ENCODE measurements around the gene WBP2.

WBP2 gene

GRCh38 chr17:75810216-75810615, 44.9 kb downstream of the WBP2 start:
- no peak overlapping the region for H3K27ac ChIP-seq
- H3K4me1 ChIP-seq (ENCODE audit: low read depth, poor library complexity, severe bottlenecking), result no peaks in the 10 kb centered on the region
- no peaks in the 10 kb centered on the region for H3K79me2 ChIP-seq (ENCODE audit: insufficient read depth, low read depth)
- H4K20me1 ChIP-seq (ENCODE audit: insufficient read depth), result no peaks in the 10 kb centered on the region
- no peak overlapping the region for H3K4me2 ChIP-seq
- no peaks in the 10 kb centered on the region for H3K27me3 ChIP-seq (ENCODE audit: insufficient read depth, low read depth)
- no peaks in the 10 kb centered on the region for H3K36me3 ChIP-seq (ENCODE audit: insufficient read depth)
- H3K4me3 ChIP-seq (IDR thresholded peaks at IDR 0.05; ENCODE audit: insufficient read depth, low read depth, low read length), result no peak overlapping the region
- TF ChIP-seq CTCF (conservative IDR thresholded peaks at IDR 0.05; ENCODE audit: low read depth, low read length), result no peak
- no peak overlapping the region for H3K9ac ChIP-seq
- H2AFZ ChIP-seq (ENCODE audit: low read depth), result no peak overlapping the region

GRCh38 chr17:75809631-75810111, 45.5 kb downstream of the WBP2 start:
- Histone ChIP-seq H3K36me3 (ENCODE audit: insufficient read depth) (no peaks in the 10 kb centered on the region), H3K4me1 (ENCODE audit: low read depth, poor library complexity, severe bottlenecking) (no peaks in the 10 kb centered on the region), H2AFZ (ENCODE audit: low read depth) (no peak overlapping the region), H3K27ac (no peak overlapping the region), H4K20me1 (ENCODE audit: insufficient read depth) (no peaks in the 10 kb centered on the region), H3K4me2 (no peak overlapping the region), H3K4me3 (IDR thresholded peaks at IDR 0.05; ENCODE audit: insufficient read depth, low read depth, low read length) (no peak overlapping the region), H3K27me3 (ENCODE audit: insufficient read depth, low read depth) (no peaks in the 10 kb centered on the region), H3K79me2 (ENCODE audit: insufficient read depth, low read depth) (no peaks in the 10 kb centered on the region), H3K9ac (no peak overlapping the region)
- TF ChIP-seq CTCF (conservative IDR thresholded peaks at IDR 0.05; ENCODE audit: low read depth, low read length), result no peak

- Histone ChIP-seq H2AFZ (ENCODE audit: low read depth) (no peak overlapping the region), H4K20me1 (ENCODE audit: insufficient read depth) (no peaks in the 10 kb centered on the region), H3K27me3 (ENCODE audit: insufficient read depth, low read depth) (no peaks in the 10 kb centered on the region), H3K4me1 (ENCODE audit: low read depth, poor library complexity, severe bottlenecking) (peaks cover 4% of the 10 kb centered on the region), H3K79me2 (ENCODE audit: insufficient read depth, low read depth) (no peaks in the 10 kb centered on the region; the same call in 1 of the 2 replicates), H3K4me2 (no peak overlapping the region), H3K4me3 (IDR thresholded peaks at IDR 0.05; ENCODE audit: insufficient read depth, low read depth, low read length) (no peak overlapping the region), H3K36me3 (ENCODE audit: insufficient read depth) (no peaks in the 10 kb centered on the region), H3K27ac (no peak overlapping the region), H3K9ac (no peak overlapping the region)
- TF ChIP-seq CTCF (conservative IDR thresholded peaks at IDR 0.05; ENCODE audit: low read depth, low read length), result no peak
Observed at GRCh38 chr17:75808905-75809621, 46.1 kb downstream of the WBP2 start.

- Histone ChIP-seq H3K79me2 (ENCODE audit: insufficient read depth, low read depth) (no peaks in the 10 kb centered on the region; the same call in 1 of the 2 replicates), H3K36me3 (ENCODE audit: insufficient read depth) (no peaks in the 10 kb centered on the region), H3K4me1 (ENCODE audit: low read depth, poor library complexity, severe bottlenecking) (peaks cover 10% of the 10 kb centered on the region), H3K9ac (no peak overlapping the region), H3K4me3 (IDR thresholded peaks at IDR 0.05; ENCODE audit: insufficient read depth, low read depth, low read length) (no peak overlapping the region), H2AFZ (ENCODE audit: low read depth) (no peak overlapping the region), H3K27ac (no peak overlapping the region), H3K4me2 (no peak overlapping the region), H3K27me3 (ENCODE audit: insufficient read depth, low read depth) (no peaks in the 10 kb centered on the region), H4K20me1 (ENCODE audit: insufficient read depth) (no peaks in the 10 kb centered on the region)
- TF ChIP-seq CTCF (conservative IDR thresholded peaks at IDR 0.05; ENCODE audit: low read depth, low read length), result no peak
Observed at GRCh38 chr17:75808549-75808904, 46.6 kb downstream of the WBP2 start.

Data from KMS-11 (cell line).